IMR-90 (cell line): ENCODE data around the gene RNF128. TPM values are rescaled to one million over a fixed set of nuclear protein-coding genes. Genes with fewer than 3 reads are reported as not detected.

Source experiments
- ATAC-seq: fragments of 200-7000 bp; cut with Tn5 transposase; 2 replicates; pipeline ENCODE4 v1.9.1; 2020; ENCODE audit warnings: low read depth, mild to moderate bottlenecking, moderate library complexity
- BruUV-seq: library from RNA; stranded (reverse); fragments of 400-500 nt; replicated peaks from 2 replicates; lab custom pipeline; 2021; lab: Mats Ljungman, UMichigan
- CTCF ChIA-PET: fragments of 300-600 bp; formaldehyde crosslinking; extraction: SDS; loops from one replicate; lab custom pipeline; 2021; ENCODE audit warnings: antibody characterized with exemption; lab: Yijun Ruan, JAX
- POLR2A ChIA-PET: fragments of 300-600 bp; sonication (Branson Sonifier 250); formaldehyde crosslinking; loops from one replicate; lab custom pipeline; 2022; ENCODE audit warnings: antibody characterized with exemption; ENCODE audit not compliant: unreplicated experiment; lab: Charles Lee
- DNase-seq: peaks from one replicate; pipeline ENCODE4 v3.0.0; 2013
- H2AFZ ChIP-seq: replicated peaks from 2 replicates; pipeline ENCODE3; 2013; ENCODE audit warnings: low read length, mild to moderate bottlenecking; ENCODE audit not compliant: poor library complexity
- H2AK5ac ChIP-seq: 2 replicates; pipeline ENCODE4 v1.6.1; 2013; ENCODE audit warnings: low read depth, low read length, inconsistent platforms
- H2AK9ac ChIP-seq: replicated peaks from 2 replicates; pipeline ENCODE3; 2013; ENCODE audit warnings: mild to moderate bottlenecking, low read depth, low read length, moderate library complexity; ENCODE audit not compliant: poor library complexity
- H2BK120ac ChIP-seq: 2 replicates; pipeline ENCODE4 v1.6.1; 2013; ENCODE audit warnings: low read depth, low read length, inconsistent platforms
- H2BK15ac ChIP-seq: 3 replicates; pipeline ENCODE4 v1.6.1; 2013; ENCODE audit warnings: low read depth, low read length, inconsistent platforms
- H2BK20ac ChIP-seq: 2 replicates; pipeline ENCODE4 v1.6.1; 2013; ENCODE audit warnings: low read depth, mild to moderate bottlenecking, inconsistent platforms, low read length, moderate library complexity
- H2BK5ac ChIP-seq: 2 replicates; pipeline ENCODE4 v1.6.1; 2013; ENCODE audit warnings: mild to moderate bottlenecking, low read depth, low read length, inconsistent platforms; ENCODE audit not compliant: poor library complexity, severe bottlenecking
- H3K14ac ChIP-seq: replicated peaks from 2 replicates; pipeline ENCODE4 v1.6.1; 2013; ENCODE audit warnings: low read depth, low read length, inconsistent platforms
- H3K18ac ChIP-seq: 2 replicates; pipeline ENCODE4 v1.6.1; 2013; ENCODE audit warnings: low read depth, low read length, control low read depth
- H3K23ac ChIP-seq: 2 replicates; pipeline ENCODE4 v1.6.1; 2013; ENCODE audit warnings: low read depth, low read length, inconsistent platforms
- H3K27ac ChIP-seq: 2 replicates; pipeline ENCODE4 v1.5.1; 2013; ENCODE audit warnings: mild to moderate bottlenecking, control low read depth, low read length; ENCODE audit not compliant: insufficient read depth
- H3K27me3 ChIP-seq: 2 replicates; pipeline ENCODE4 v1.6.1; 2013; ENCODE audit warnings: low read length; ENCODE audit not compliant: control insufficient read depth, insufficient read depth
- H3K36me3 ChIP-seq: 2 replicates; pipeline ENCODE4 v1.6.1; 2013; ENCODE audit warnings: low read length, mixed read lengths; ENCODE audit not compliant: control insufficient read depth, insufficient read depth
- H3K4ac ChIP-seq: 2 replicates; pipeline ENCODE4 v1.6.1; 2013; ENCODE audit warnings: low read depth, low read length, inconsistent platforms
- H3K4me1 ChIP-seq: 2 replicates; pipeline ENCODE4 v1.6.1; 2013; ENCODE audit warnings: low read length, mixed read lengths; ENCODE audit not compliant: control insufficient read depth, insufficient read depth
- H3K4me2 ChIP-seq: 2 replicates; pipeline ENCODE4 v1.6.1; 2013; ENCODE audit warnings: low read depth, mild to moderate bottlenecking, control low read depth, low read length, moderate library complexity
- H3K4me3 ChIP-seq: 2 replicates; pipeline ENCODE4 v1.5.1; 2013; ENCODE audit warnings: low read depth, mild to moderate bottlenecking, control low read depth, low read length, moderate library complexity; ENCODE audit not compliant: insufficient read depth
- H3K56ac ChIP-seq: 2 replicates; pipeline ENCODE4 v1.6.1; 2013; ENCODE audit warnings: low read length, inconsistent platforms; ENCODE audit not compliant: insufficient read depth; ENCODE audit errors: extremely low read depth
- H3K79me1 ChIP-seq, 2 experiments: 2 replicates each; pipeline ENCODE4 v1.6.1; 2013; ENCODE audit warnings: low read length in 2 of 2, inconsistent platforms in 1 of 2, low read depth in 1 of 2
- H3K9ac ChIP-seq: 2 replicates; pipeline ENCODE4 v1.6.1; 2013; ENCODE audit warnings: low read depth, low read length, control low read depth
- H3K9me1 ChIP-seq: 2 replicates; pipeline ENCODE4 v1.6.1; 2013; ENCODE audit warnings: low read length, inconsistent platforms; ENCODE audit not compliant: insufficient read depth
- H3K9me3 ChIP-seq: 2 replicates; pipeline ENCODE4 v1.6.1; 2013; ENCODE audit warnings: low read length; ENCODE audit not compliant: control insufficient read depth, insufficient read depth
- H4K20me1 ChIP-seq: 2 replicates; pipeline ENCODE4 v1.6.1; 2013; ENCODE audit warnings: low read length, inconsistent platforms; ENCODE audit not compliant: insufficient read depth
- H4K5ac ChIP-seq: 2 replicates; pipeline ENCODE4 v1.6.1; 2013; ENCODE audit warnings: mild to moderate bottlenecking, low read depth, low read length, control low read depth
- H4K8ac ChIP-seq, 2 experiments: 2 replicates each; pipeline ENCODE4 v1.6.1; 2013; ENCODE audit warnings: low read depth in 2 of 2, low read length in 2 of 2, control low read depth in 1 of 2, inconsistent platforms in 1 of 2
- H4K91ac ChIP-seq: 2 replicates; pipeline ENCODE4 v1.6.1; 2013; ENCODE audit warnings: low read depth, low read length, inconsistent platforms; ENCODE audit not compliant: insufficient read depth
- FOS ChIP-seq: fragments of 150-350 bp; IDR thresholded peaks from 2 replicates; pipeline ENCODE4 v1.6.1; 2016; ENCODE audit warnings: low read depth, low read length
- MAFK ChIP-seq: IDR thresholded peaks from 2 replicates; pipeline ENCODE4 v1.6.1; 2012; ENCODE audit warnings: low read depth, low read length, improper control_type of control experiment
- NFE2L2 ChIP-seq: fragments of 150-350 bp; IDR thresholded peaks from 2 replicates; pipeline ENCODE4 v1.6.1; 2016; ENCODE audit warnings: low read depth, mild to moderate bottlenecking, low read length
- SMC3 ChIP-seq: fragments of 150-350 bp; IDR thresholded peaks from 2 replicates; pipeline ENCODE4 v1.6.1; 2016; ENCODE audit warnings: low read depth, mild to moderate bottlenecking, antibody characterized with exemption, low read length, moderate library complexity
- WGBS, 2 experiments: methylation state at CpG; one replicate each; pipeline versions ENCODE4 v1.1.5 to v1.1.7; 2013; ENCODE audit warnings: missing lambda C conversion rate in 2 of 2; ENCODE audit not compliant: insufficient read length in 1 of 2; ENCODE audit errors: extremely low coverage in 2 of 2; 5-methylcytosine and 5-hydroxymethylcytosine counted together
- dilution Hi-C: fragments of 300-500 bp; cut with HindIII; formaldehyde crosslinking; loops from one replicate; pipeline ENCODE4 v1.14.3; 2018; ENCODE audit warnings: low sequenced_read_pairs; ENCODE audit not compliant: unreplicated experiment
- in situ Hi-C: fragments of 300-500 bp; cut with MboI; formaldehyde crosslinking; loops from 3 replicates; pipeline ENCODE4 v1.14.3; 2019; ENCODE audit warnings: low sequenced_read_pairs, inconsistent platforms, mixed read lengths
- intact Hi-C: fragments of 100-400 bp; cut with micrococcal nuclease; formaldehyde crosslinking; loops from 2 replicates; pipeline ENCODE4 v1.10.0; 2022
- polyA plus RNA-seq, 3 experiments: library from polyadenylated mRNA; depleted of rRNA; stranded (reverse); fragments of >200 nt; gene quantifications; 2 replicates each; pipeline ENCODE4 v1.2.3, GENCODE V29; 2012; ENCODE audit warnings: low replicate concordance in 1 of 3
- total RNA-seq: library from RNA; depleted of rRNA; stranded (reverse); fragments of >200 nt; gene quantifications from 2 replicates; pipeline ENCODE4 v1.2.3, GENCODE V29; 2012

The RNF128 gene
- total and polyA plus RNA-seq, 2 of the 4 experiments (the other 2 are of a cell fraction): 3.0 to 4.8 TPM

GRCh38 chrX:106711375-106711774, 15.1 kb upstream of the RNF128 start:
- H4K5ac ChIP-seq: no peak overlapping the region
- no peak overlapping the region for H4K8ac ChIP-seq
- no peak overlapping the region for H3K4me3 ChIP-seq
- no peaks in the 10 kb centered on the region for H4K20me1 ChIP-seq
- in situ Hi-C loops: no loop called here
- CTCF ChIA-PET: no interaction called here
- POLR2A ChIA-PET: no interaction called here
- no peak overlapping the region for H2AK5ac ChIP-seq
- H3K27ac ChIP-seq: no peak overlapping the region
- H2BK120ac ChIP-seq: no peak overlapping the region
- no peak overlapping the region for H2AK9ac ChIP-seq
- H3K79me1 ChIP-seq: no peaks in the 10 kb centered on the region
- H2BK5ac ChIP-seq: no peak overlapping the region
- H2BK20ac ChIP-seq: no peak overlapping the region
- BruUV-seq: no TSS peak
- H3K9me1 ChIP-seq: no peaks in the 10 kb centered on the region
- H3K4me1 ChIP-seq: peaks cover 1% of the 10 kb centered on the region; the same call in 1 of the 2 replicates
- H3K14ac ChIP-seq: no peak overlapping the region
- H3K56ac ChIP-seq: no peak overlapping the region
- no peak overlapping the region for H2AFZ ChIP-seq
- no peak for DNase-seq
- no peaks in the 10 kb centered on the region; the same call in 1 of the 2 replicates for H3K27me3 ChIP-seq
- H2BK15ac ChIP-seq: no peak overlapping the region
- no peaks in the 10 kb centered on the region for H3K9me3 ChIP-seq
- no peak overlapping the region for H3K9ac ChIP-seq
- H3K4me2 ChIP-seq: no peak overlapping the region
- H3K18ac ChIP-seq: no peak overlapping the region
- dilution Hi-C loops: no loop called here
- no peak overlapping the region for H3K4ac ChIP-seq
- no peak overlapping the region for H4K91ac ChIP-seq
- intact Hi-C loops: no loop called here
- no peaks in the 10 kb centered on the region for H3K36me3 ChIP-seq
- TF ChIP-seq FOS (no peak), SMC3 (no peak), MAFK (peak; percentile 41; the same call in 1 of the 2 replicates), NFE2L2 (peak; percentile 73)
- no peak overlapping the region for H3K23ac ChIP-seq
- WGBS, 2 experiments: no CpG with 5 or more reads among the region's 4 CpGs
- no peak for ATAC-seq
